Ishikawa (cell line): ENCODE data around the gene FHIT.

Experiments used
- EGR1 ChIP-seq: IDR thresholded peaks from 2 replicates; pipeline ENCODE4 v1.6.1; 2012
- EP300 ChIP-seq: IDR thresholded peaks from 2 replicates; pipeline ENCODE4 v1.6.1; 2012; ENCODE audit warnings: borderline replicate concordance
- FOXM1 ChIP-seq: IDR thresholded peaks from 2 replicates; pipeline ENCODE4 v1.6.1; 2012; ENCODE audit warnings: low read depth, borderline replicate concordance
- NFIC ChIP-seq: IDR thresholded peaks from 2 replicates; pipeline ENCODE4 v1.6.1; 2012
- RAD21 ChIP-seq: IDR thresholded peaks from 2 replicates; pipeline ENCODE4 v1.6.1; 2012; ENCODE audit warnings: low read depth
- TAF1 ChIP-seq: IDR thresholded peaks from 2 replicates; pipeline ENCODE4 v1.6.1; 2012; ENCODE audit warnings: low read depth, mild to moderate bottlenecking
- TCF12 ChIP-seq: IDR thresholded peaks from 2 replicates; pipeline ENCODE4 v1.6.1; 2012; ENCODE audit warnings: low read depth
- TEAD4 ChIP-seq: IDR thresholded peaks from 2 replicates; pipeline ENCODE4 v1.6.1; 2012
- YY1 ChIP-seq: IDR thresholded peaks from 2 replicates; pipeline ENCODE4 v1.6.1; 2012; ENCODE audit warnings: low read depth
- TF ChIP-seq, protein P1 (sequence below): IDR thresholded peaks from 2 replicates; pipeline ENCODE4 v1.6.1; 2012
- TF ChIP-seq, protein P2 (sequence below): IDR thresholded peaks from 2 replicates; pipeline ENCODE4 v1.6.1; 2012

GRCh38 chr3:60182697-60183096 lies 1068.6 kb downstream of the FHIT start:
- TF ChIP-seq, protein P1, sequence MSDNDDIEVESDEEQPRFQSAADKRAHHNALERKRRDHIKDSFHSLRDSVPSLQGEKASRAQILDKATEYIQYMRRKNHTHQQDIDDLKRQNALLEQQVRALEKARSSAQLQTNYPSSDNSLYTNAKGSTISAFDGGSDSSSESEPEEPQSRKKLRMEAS: no peak
- TF ChIP-seq YY1 (no peak), TAF1 (no peak), TCF12 (no peak), NFIC (no peak), EP300 (no peak), FOXM1 (no peak), TEAD4 (no peak), EGR1 (no peak), RAD21 (no peak)
- TF ChIP-seq, protein P2, sequence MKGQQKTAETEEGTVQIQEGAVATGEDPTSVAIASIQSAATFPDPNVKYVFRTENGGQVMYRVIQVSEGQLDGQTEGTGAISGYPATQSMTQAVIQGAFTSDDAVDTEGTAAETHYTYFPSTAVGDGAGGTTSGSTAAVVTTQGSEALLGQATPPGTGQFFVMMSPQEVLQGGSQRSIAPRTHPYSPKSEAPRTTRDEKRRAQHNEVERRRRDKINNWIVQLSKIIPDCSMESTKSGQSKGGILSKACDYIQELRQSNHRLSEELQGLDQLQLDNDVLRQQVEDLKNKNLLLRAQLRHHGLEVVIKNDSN: no peak
